ENCODE measurements around the gene IL20. TPM values are rescaled to one million over a fixed set of nuclear protein-coding genes. Genes with fewer than 3 reads are reported as not detected.

IL20 gene
- total RNA-seq, 1 donor from 2014 or later, result not detected

DNA sequence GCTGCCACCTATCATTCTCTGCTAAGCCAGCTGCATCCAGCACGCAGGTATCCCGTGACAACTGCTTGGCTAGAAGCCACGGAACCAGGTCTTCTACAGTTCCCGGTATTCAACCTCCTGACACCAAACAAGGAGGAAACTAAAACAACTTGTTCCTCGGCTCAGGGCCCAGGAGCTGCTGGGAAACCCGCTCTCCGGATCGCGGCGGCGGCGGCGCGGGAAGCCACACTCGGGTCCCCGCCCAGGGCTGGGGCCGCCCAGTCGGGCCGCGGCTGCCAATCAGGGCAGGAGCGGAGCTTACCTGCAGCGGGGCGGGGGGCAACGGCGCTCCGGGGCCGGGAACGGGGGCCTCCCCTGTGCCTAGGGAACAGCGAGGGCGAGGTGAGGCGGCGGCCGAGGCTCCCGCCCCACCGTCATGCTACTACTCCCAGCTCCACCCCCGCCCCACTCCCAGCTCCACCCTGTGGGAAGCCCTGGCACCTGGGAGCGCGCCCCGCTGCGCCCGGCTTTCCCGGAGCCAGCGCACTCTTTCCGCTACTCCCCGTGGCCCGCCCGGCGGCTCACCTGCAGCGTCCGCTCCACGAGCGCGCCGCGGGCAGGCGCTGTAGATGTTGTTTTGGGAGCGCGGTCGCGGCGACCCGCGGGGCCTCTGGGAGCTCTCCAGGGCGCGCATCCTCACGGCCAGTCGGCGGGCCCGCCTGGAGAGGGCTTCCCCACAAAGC, 43.9 kb downstream of the IL20 start:
- Mint-ChIP-seq H3K4me3 (ENCODE audit: unreplicated experiment) (peak overlapping the region; percentile 39), H3K27ac (ENCODE audit: unreplicated experiment) (no peak overlapping the region), H3K9me3 (ENCODE audit: low read depth) (no peaks in the 10 kb centered on the region), H3K27me3 (ENCODE audit: low read depth) (peaks cover 17% of the 10 kb centered on the region), H3K36me3 (ENCODE audit: low read depth) (no peaks in the 10 kb centered on the region), H3K4me1 (ENCODE audit: low read depth) (peaks cover 24% of the 10 kb centered on the region)
- TF ChIP-seq CTCF (IDR thresholded peaks at IDR 0.05), result peak; percentile 25
- no peak for DNase-seq (ENCODE audit: low spot score)

DNA sequence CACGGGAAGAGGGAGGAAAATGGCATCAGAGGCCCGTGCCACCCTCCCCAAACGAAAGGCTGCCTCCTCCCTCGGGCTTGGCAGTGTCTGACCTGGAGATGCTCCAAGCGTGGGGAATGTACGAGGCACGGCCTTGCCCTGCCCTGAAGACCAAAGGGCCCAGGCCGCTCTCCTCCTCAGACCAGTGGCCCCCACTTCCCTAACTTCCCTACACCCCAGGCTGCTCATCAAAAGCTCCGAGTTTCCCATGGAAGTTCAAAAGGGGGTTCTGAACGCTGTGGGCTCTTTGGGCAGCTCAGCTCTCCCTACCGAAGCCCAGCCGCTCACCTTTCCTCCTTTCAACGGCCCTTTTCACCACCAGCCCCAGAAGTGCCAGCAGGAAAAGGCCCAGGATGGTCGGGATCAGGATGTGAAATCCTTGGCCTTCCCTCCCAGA, 44.5 kb downstream of the IL20 start:
- H3K27me3 Mint-ChIP-seq (ENCODE audit: low read depth), result peaks cover 20% of the 10 kb centered on the region
- H3K4me3 Mint-ChIP-seq (ENCODE audit: unreplicated experiment), result peak overlapping the region; percentile 39
- H3K27ac Mint-ChIP-seq (ENCODE audit: unreplicated experiment), result no peak overlapping the region

DNA sequence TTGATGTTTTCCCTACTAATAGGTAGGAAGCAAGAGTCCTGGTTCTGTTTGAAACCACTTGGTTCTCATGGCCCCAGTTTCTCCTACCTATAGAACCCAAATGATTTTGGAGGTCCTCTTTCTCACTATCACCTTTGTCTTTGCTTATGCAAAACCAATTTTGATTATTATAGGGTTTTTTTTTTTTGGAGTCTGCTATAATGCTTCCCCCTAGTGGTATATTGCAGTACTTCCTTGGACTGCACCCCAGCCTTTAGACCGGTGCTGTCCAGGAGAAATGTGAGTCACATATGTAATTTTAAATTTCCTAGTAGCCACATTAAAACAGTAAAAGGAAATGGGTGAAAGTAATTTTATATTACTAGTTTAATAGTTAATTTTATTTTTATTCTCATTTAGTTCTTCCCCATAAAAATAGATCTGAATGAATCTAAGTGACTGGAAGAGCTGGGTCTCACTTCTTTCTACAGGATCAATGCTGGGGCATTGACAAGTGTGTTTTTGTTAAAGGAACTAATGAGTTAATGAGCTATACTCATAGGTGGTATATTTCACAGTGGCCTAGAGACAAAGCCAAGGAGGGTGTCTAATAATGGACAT, 45.7 kb downstream of the IL20 start:
- H3K4me3 Mint-ChIP-seq (ENCODE audit: unreplicated experiment), result no peak overlapping the region
- DNase-seq (ENCODE audit: low spot score), result no peak
- peaks cover 33% of the 10 kb centered on the region for H3K27me3 Mint-ChIP-seq (ENCODE audit: low read depth)
- TF ChIP-seq CTCF (IDR thresholded peaks at IDR 0.05), result peak; percentile 93
- H3K36me3 Mint-ChIP-seq (ENCODE audit: low read depth), result no peaks in the 10 kb centered on the region
- H3K9me3 Mint-ChIP-seq (ENCODE audit: low read depth), result no peaks in the 10 kb centered on the region
- peaks cover 8% of the 10 kb centered on the region for H3K4me1 Mint-ChIP-seq (ENCODE audit: low read depth)
- H3K27ac Mint-ChIP-seq (ENCODE audit: unreplicated experiment), result no peak overlapping the region

More for the DNA sequence above, 44.5 kb downstream of the IL20 start:
- peaks cover 18% of the 10 kb centered on the region for H3K4me1 Mint-ChIP-seq (ENCODE audit: low read depth)
- H3K36me3 Mint-ChIP-seq (ENCODE audit: low read depth), result no peaks in the 10 kb centered on the region
- no peak for DNase-seq (ENCODE audit: low spot score)
- TF ChIP-seq CTCF (IDR thresholded peaks at IDR 0.05), result no peak
- no peaks in the 10 kb centered on the region for H3K9me3 Mint-ChIP-seq (ENCODE audit: low read depth)

DNA sequence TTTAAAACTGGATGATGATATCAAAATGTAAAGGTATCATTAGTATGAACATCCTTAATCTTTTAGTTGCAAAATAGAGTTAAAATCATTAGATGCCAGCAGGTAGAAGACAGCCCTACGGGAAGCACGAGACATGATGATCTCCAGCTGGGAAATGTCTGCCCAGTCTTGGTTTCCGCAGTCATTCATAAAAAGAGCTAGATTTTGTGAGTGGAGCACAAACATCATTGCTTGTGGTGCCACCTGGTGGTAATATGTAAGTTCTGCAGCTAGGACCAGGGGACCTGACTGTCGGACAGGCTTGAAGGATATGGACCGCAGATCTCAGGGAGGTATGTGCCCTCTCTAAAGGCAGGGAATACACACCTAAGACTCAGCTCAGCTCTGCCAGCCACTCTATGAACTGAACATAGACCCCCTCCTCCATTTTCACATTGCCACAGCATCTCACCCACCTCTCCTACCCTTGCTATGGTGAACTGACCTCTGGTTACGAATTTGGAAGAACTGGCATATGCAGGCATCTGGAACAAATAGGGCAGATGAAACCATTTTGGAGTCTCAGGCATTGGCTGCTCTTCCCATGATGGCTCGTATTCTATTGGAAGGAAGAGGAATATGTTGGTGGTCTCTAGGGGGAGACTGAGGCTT, 47.1 kb downstream of the IL20 start:
- Mint-ChIP-seq H3K27ac (ENCODE audit: unreplicated experiment) (no peak overlapping the region), H3K36me3 (ENCODE audit: low read depth) (no peaks in the 10 kb centered on the region), H3K4me3 (ENCODE audit: unreplicated experiment) (no peak overlapping the region), H3K27me3 (ENCODE audit: low read depth) (peaks cover 41% of the 10 kb centered on the region), H3K9me3 (ENCODE audit: low read depth) (no peaks in the 10 kb centered on the region), H3K4me1 (ENCODE audit: low read depth) (peaks cover 8% of the 10 kb centered on the region)
- DNase-seq (ENCODE audit: low spot score), result no peak
- peak; percentile 89 for TF ChIP-seq CTCF (IDR thresholded peaks at IDR 0.05)

DNA sequence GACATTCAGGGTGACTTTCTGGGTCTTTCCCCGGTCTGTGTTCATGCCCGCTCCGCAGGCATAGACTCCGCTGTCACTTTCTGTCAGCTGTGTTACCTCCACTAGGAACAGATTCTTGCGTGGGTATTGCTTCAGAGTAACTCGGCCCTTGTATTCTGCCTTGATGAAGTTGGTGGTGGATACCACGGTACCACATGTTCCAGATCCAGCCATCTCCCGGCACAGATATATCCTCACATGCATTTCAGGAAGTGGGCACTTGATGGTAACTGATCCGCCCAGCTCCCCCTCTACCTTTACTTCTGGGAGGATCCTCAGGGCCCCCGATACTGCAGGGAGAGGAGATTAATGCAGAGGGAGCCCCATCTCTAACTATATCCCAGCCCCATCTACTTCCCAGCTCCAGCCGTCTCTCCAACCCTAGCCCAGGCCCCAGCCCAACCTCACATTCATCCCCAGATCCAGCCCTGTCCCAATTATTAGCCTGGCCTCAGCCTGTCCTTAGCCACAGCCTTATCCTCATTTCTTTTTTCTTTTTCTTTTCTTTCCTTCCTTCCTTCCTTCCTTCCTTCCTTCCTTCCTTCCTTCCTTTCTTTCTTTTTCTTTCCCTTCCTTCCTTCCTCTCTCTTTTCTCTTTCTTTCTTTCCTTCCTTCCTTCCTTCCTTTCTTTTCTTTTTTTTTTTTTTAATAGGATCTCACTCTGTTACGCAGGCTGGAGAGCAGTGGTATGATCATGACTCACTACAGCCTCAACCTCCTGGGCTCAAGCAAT, 48.5 kb downstream of the IL20 start:
- Mint-ChIP-seq H3K9me3 (ENCODE audit: low read depth) (no peaks in the 10 kb centered on the region), H3K4me1 (ENCODE audit: low read depth) (peaks cover 5% of the 10 kb centered on the region), H3K27me3 (ENCODE audit: low read depth) (peaks cover 44% of the 10 kb centered on the region), H3K4me3 (ENCODE audit: unreplicated experiment) (no peak overlapping the region), H3K27ac (ENCODE audit: unreplicated experiment) (no peak overlapping the region), H3K36me3 (ENCODE audit: low read depth) (no peaks in the 10 kb centered on the region)
- no peak for TF ChIP-seq CTCF (IDR thresholded peaks at IDR 0.05)
- no peak for DNase-seq (ENCODE audit: low spot score)
